Type B pancreatic cell (in vitro differentiated cells): ENCODE measurements around the gene TENT5D. TPM values are rescaled to one million over a fixed set of nuclear protein-coding genes. Genes with fewer than 3 reads are reported as not detected.
A peak's percentile ranks its signal among the peaks of the same experiment; 100 is the strongest.
"Not testable (repeated sequence)": the region's sequence is repeated elsewhere in the genome, so short reads cannot be mapped to it uniquely, and the experiment has no call there.

Experiments
- DNase-seq: peaks from one replicate; pipeline ENCODE4 v3.0.0; 2021; ENCODE audit warnings: mixed read lengths; ENCODE audit not compliant: unreplicated experiment; ENCODE audit errors: extremely low spot score
- H3K27ac Mint-ChIP-seq: 2 replicates; pipeline ENCODE4 v1.8.0; 2021; ENCODE audit warnings: mild to moderate bottlenecking, mixed read lengths
- H3K27me3 Mint-ChIP-seq: 2 replicates; pipeline ENCODE4 v1.8.0; 2021; ENCODE audit warnings: mixed read lengths
- H3K36me3 Mint-ChIP-seq: 2 replicates; pipeline ENCODE4 v1.8.0; 2021; ENCODE audit warnings: mixed read lengths
- H3K4me1 Mint-ChIP-seq: one replicate; pipeline ENCODE4 v1.8.0; 2021; ENCODE audit warnings: mixed read lengths; ENCODE audit not compliant: unreplicated experiment
- H3K4me3 Mint-ChIP-seq: 2 replicates; pipeline ENCODE4 v1.8.0; 2021; ENCODE audit warnings: mild to moderate bottlenecking, mixed read lengths
- H3K9me3 Mint-ChIP-seq: 2 replicates; pipeline ENCODE4 v1.8.0; 2021; ENCODE audit warnings: mixed read lengths
- CTCF ChIP-seq: fragments of 200-600 bp; sonication (generic); conservative IDR thresholded peaks from 2 replicates; pipeline ENCODE4 v1.5.0; 2021; ENCODE audit warnings: antibody characterized with exemption, mild to moderate bottlenecking
- total RNA-seq: library from RNA; stranded (reverse); gene quantifications from 2 replicates; pipeline ENCODE4 v1.2.1, GENCODE V29; 2021; ENCODE audit warnings: low replicate concordance

TENT5D gene
- total RNA-seq, 1 donor from 2014 or later: not detected

GRCh38 chrX:80430826-80431504 lies 10.7 kb downstream of the TENT5D start:
- Mint-ChIP-seq H3K27me3 (no peaks in the 10 kb centered on the region), H3K27ac (no peak overlapping the region), H3K4me1 (no peaks in the 10 kb centered on the region), H3K4me3 (no peak overlapping the region), H3K9me3 (peaks cover 11% of the 10 kb centered on the region), H3K36me3 (no peaks in the 10 kb centered on the region)
- DNase-seq: no peak
- peak; percentile 20 for TF ChIP-seq CTCF

GRCh38 chrX:80431505-80431832 lies 11.2 kb downstream of the TENT5D start:
- Mint-ChIP-seq H3K4me1 (no peaks in the 10 kb centered on the region), H3K9me3 (peaks cover 11% of the 10 kb centered on the region), H3K4me3 (no peak overlapping the region), H3K27me3 (no peaks in the 10 kb centered on the region), H3K27ac (no peak overlapping the region), H3K36me3 (no peaks in the 10 kb centered on the region)
- no peak for TF ChIP-seq CTCF
- DNase-seq: no peak

GRCh38 chrX:80432441-80432840 lies 12.2 kb downstream of the TENT5D start:
- TF ChIP-seq CTCF: no peak
- Mint-ChIP-seq H3K4me1 (no peaks in the 10 kb centered on the region), H3K27ac (no peak overlapping the region), H3K9me3 (peaks cover 11% of the 10 kb centered on the region), H3K36me3 (no peaks in the 10 kb centered on the region), H3K27me3 (no peaks in the 10 kb centered on the region), H3K4me3 (no peak overlapping the region)
- no peak for DNase-seq

- Mint-ChIP-seq H3K27ac (no peak overlapping the region), H3K4me3 (no peak overlapping the region), H3K9me3 (peaks cover 11% of the 10 kb centered on the region), H3K36me3 (no peaks in the 10 kb centered on the region), H3K4me1 (no peaks in the 10 kb centered on the region), H3K27me3 (no peaks in the 10 kb centered on the region)
- DNase-seq: no peak
- TF ChIP-seq CTCF: no peak
Measured at GRCh38 chrX:80432863-80433262, 12.6 kb downstream of the TENT5D start.

GRCh38 chrX:80468166-80468565 lies 47.9 kb downstream of the TENT5D start:
- H3K36me3 Mint-ChIP-seq, H3K27ac Mint-ChIP-seq: not testable (repeated sequence)

GRCh38 chrX:80471582-80471981 lies 51.3 kb downstream of the TENT5D start:
- H3K27me3 Mint-ChIP-seq: no peaks in the 10 kb centered on the region
- TF ChIP-seq CTCF: no peak
- no peak overlapping the region for H3K27ac Mint-ChIP-seq
- H3K36me3 Mint-ChIP-seq: no peaks in the 10 kb centered on the region
- no peak overlapping the region for H3K4me3 Mint-ChIP-seq
- H3K4me1 Mint-ChIP-seq: no peaks in the 10 kb centered on the region
- H3K9me3 Mint-ChIP-seq: peaks cover 6% of the 10 kb centered on the region
- no peak for DNase-seq

More at GRCh38 chrX:80468166-80468565, 47.9 kb downstream of the TENT5D start:
- not testable (repeated sequence) for H3K4me3 Mint-ChIP-seq, H3K4me1 Mint-ChIP-seq, H3K27me3 Mint-ChIP-seq, DNase-seq
- H3K9me3 Mint-ChIP-seq: peaks cover 16% of the 10 kb centered on the region
